ENCODE results near the gene ZNF575. TPM values are rescaled to one million over a fixed set of nuclear protein-coding genes. Genes with fewer than 3 reads are reported as not detected.
"Not testable (repeated sequence)": the region's sequence is repeated elsewhere in the genome, so short reads cannot be mapped to it uniquely, and the experiment has no call there.

ZNF575 gene
- total RNA-seq, 1 experiment from 2014 or later, result 2.8 TPM

DNA sequence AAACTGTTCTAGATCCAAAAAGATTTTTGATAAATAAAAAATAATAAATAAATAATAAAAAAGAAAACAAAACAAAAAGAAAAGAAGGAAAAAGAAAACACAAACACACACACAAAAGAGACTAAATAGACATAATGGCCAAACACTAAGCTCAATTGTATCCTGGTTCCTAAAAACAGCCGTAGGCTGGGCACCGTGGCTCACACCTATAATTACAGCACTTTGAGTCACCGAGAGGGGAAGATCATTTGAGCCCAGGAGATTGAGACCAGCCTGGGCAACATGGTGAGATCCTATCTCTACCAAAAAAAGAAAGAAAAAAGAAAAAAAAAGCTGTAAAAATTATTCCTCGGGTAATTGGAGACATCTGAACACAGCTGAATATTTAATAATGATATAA lies 14.9 kb upstream of the ZNF575 start:
- H3K27ac ChIP-seq (ENCODE audit: low read depth, low read length, poor library complexity, severe bottlenecking), result no peak overlapping the region
- TF ChIP-seq EZH2 (IDR thresholded peaks at IDR 0.05; ENCODE audit: borderline replicate concordance, low read depth, low read length, poor library complexity, severe bottlenecking), result no peak
- TF ChIP-seq, protein P1, sequence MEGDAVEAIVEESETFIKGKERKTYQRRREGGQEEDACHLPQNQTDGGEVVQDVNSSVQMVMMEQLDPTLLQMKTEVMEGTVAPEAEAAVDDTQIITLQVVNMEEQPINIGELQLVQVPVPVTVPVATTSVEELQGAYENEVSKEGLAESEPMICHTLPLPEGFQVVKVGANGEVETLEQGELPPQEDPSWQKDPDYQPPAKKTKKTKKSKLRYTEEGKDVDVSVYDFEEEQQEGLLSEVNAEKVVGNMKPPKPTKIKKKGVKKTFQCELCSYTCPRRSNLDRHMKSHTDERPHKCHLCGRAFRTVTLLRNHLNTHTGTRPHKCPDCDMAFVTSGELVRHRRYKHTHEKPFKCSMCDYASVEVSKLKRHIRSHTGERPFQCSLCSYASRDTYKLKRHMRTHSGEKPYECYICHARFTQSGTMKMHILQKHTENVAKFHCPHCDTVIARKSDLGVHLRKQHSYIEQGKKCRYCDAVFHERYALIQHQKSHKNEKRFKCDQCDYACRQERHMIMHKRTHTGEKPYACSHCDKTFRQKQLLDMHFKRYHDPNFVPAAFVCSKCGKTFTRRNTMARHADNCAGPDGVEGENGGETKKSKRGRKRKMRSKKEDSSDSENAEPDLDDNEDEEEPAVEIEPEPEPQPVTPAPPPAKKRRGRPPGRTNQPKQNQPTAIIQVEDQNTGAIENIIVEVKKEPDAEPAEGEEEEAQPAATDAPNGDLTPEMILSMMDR (conservative IDR thresholded peaks at IDR 0.05; ENCODE audit: low read depth, low read length), result no peak
- no TSS peak for BruUV-seq (replicated peaks)
- CTCF ChIA-PET, result interaction anchor here (1.4 kb wide), 1 partner anchor 71 kb away, joined by 11 read pairs; no protein-coding TSS in a partner anchor
- no peaks in the 10 kb centered on the region for H3K36me3 ChIP-seq (ENCODE audit: insufficient read depth, low read length, poor library complexity, severe bottlenecking)
- H3K27me3 ChIP-seq (replicated peaks; ENCODE audit: insufficient read depth, low read depth, low read length, poor library complexity), result no peaks in the 10 kb centered on the region
- intact Hi-C loops (cut with micrococcal nuclease; ENCODE audit: unreplicated experiment), result loop anchor here (5.0 kb wide), 1 partner anchor 86 kb away; no protein-coding TSS in a partner anchor
- POLR2A ChIA-PET (ENCODE audit: low non-redundant PET), result no interaction called here
- no peak overlapping the region for H3K4me3 ChIP-seq (ENCODE audit: low read depth, low read length, poor library complexity, severe bottlenecking)
- no peaks in the 10 kb centered on the region for H3K9me3 ChIP-seq (ENCODE audit: low read depth, low read length, poor library complexity, severe bottlenecking)
- no peak for DNase-seq (ENCODE audit: low spot score)
- H3K4me1 ChIP-seq (ENCODE audit: insufficient read depth, low read length, poor library complexity, severe bottlenecking), result no peaks in the 10 kb centered on the region

DNA sequence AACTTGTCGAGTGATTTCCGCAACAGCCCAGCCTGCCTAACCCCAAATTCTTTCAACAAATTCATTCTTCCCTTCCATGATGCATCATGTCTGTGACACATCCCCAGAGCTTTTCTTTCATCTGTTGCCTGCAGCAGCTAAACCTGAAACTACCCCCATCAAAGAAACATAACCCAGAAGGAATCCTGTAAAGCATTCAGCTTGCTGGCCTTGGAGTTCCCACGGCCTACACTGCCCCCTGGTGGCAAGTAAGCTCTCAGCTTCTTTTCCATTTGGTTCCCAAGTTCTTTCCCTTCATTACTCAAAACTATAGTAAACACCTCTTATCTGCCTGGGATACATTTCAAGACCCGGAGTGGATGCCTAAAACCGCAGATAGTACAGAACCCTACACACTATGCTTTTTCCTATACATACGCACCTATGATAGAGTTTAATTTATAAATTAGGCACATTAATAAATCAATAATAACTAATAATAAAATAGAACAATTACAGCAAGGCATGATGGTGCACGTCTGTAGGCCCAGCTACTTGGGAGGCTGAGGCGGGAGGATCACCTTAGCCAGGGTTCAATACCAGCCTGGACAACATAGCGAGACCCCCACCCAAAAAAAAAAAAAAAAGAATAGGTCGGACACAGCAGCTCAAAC lies 13.4 kb upstream of the ZNF575 start:
- Histone ChIP-seq H3K27ac (ENCODE audit: low read depth, low read length, poor library complexity, severe bottlenecking) (no peak overlapping the region), H3K9me3 (ENCODE audit: low read depth, low read length, poor library complexity, severe bottlenecking) (no peaks in the 10 kb centered on the region), H3K36me3 (ENCODE audit: insufficient read depth, low read length, poor library complexity, severe bottlenecking) (no peaks in the 10 kb centered on the region), H3K4me3 (ENCODE audit: low read depth, low read length, poor library complexity, severe bottlenecking) (no peak overlapping the region), H3K27me3 (replicated peaks; ENCODE audit: insufficient read depth, low read depth, low read length, poor library complexity) (no peaks in the 10 kb centered on the region), H3K4me1 (ENCODE audit: insufficient read depth, low read length, poor library complexity, severe bottlenecking) (no peaks in the 10 kb centered on the region)
- DNase-seq (ENCODE audit: low spot score), result peak; percentile 89
- no TSS peak for BruUV-seq (replicated peaks)
- intact Hi-C loops (cut with micrococcal nuclease; ENCODE audit: unreplicated experiment), result loop anchor here (1.0 to 5.0 kb wide), 2 partner anchors 72 to 87 kb away; no protein-coding TSS in a partner anchor
- POLR2A ChIA-PET (ENCODE audit: low non-redundant PET), result interaction anchor here (0.5 to 0.6 kb wide), 2 partner anchors 10 to 87 kb away, joined by 3 to 11 read pairs; no protein-coding TSS in a partner anchor
- TF ChIP-seq, protein P1 (conservative IDR thresholded peaks at IDR 0.05; ENCODE audit: low read depth, low read length), result peak; percentile 94
- no peak for TF ChIP-seq EZH2 (IDR thresholded peaks at IDR 0.05; ENCODE audit: borderline replicate concordance, low read depth, low read length, poor library complexity, severe bottlenecking)
- CTCF ChIA-PET, result interaction anchor here (0.5 to 2.4 kb wide), 17 partner anchors 9 to 249 kb away, joined by 3 to 102 read pairs (median 4); partner anchors contain the start of genes LYPD3, PHLDB3 and ZNF575

DNA sequence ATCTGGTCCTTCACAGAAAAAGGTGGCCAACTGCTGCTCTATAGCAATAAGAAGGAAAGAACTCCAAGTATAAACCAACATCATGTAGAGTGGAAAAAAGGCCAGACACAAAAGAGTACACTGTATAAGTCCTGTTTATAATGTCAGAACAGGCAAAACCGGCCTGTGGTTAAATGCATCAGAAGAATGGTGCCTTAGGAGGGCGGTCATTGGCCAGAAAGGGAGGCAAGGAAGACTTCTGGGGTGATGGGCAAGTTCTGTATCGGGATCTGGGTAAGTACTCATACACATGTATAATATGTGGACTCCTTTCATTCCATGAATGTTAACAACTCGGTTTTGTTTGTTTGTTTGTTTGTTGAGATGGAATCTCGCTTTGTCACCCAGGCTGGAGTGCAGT lies 10.1 kb upstream of the ZNF575 start:
- ChIA-PET CTCF (no interaction called here), POLR2A (ENCODE audit: low non-redundant PET) (no interaction called here)
- no peak for TF ChIP-seq EZH2 (IDR thresholded peaks at IDR 0.05; ENCODE audit: borderline replicate concordance, low read depth, low read length, poor library complexity, severe bottlenecking)
- TF ChIP-seq, protein P1 (conservative IDR thresholded peaks at IDR 0.05; ENCODE audit: low read depth, low read length), result no peak
- Histone ChIP-seq H3K27me3 (replicated peaks; ENCODE audit: insufficient read depth, low read depth, low read length, poor library complexity) (no peaks in the 10 kb centered on the region), H3K4me3 (ENCODE audit: low read depth, low read length, poor library complexity, severe bottlenecking) (no peak overlapping the region), H3K27ac (ENCODE audit: low read depth, low read length, poor library complexity, severe bottlenecking) (no peak overlapping the region), H3K4me1 (ENCODE audit: insufficient read depth, low read length, poor library complexity, severe bottlenecking) (peaks cover 4% of the 10 kb centered on the region), H3K9me3 (ENCODE audit: low read depth, low read length, poor library complexity, severe bottlenecking) (no peaks in the 10 kb centered on the region), H3K36me3 (ENCODE audit: insufficient read depth, low read length, poor library complexity, severe bottlenecking) (no peaks in the 10 kb centered on the region)
- BruUV-seq (replicated peaks), result no TSS peak
- intact Hi-C loops (cut with micrococcal nuclease; ENCODE audit: unreplicated experiment), result no loop called here
- no peak for DNase-seq (ENCODE audit: low spot score)

DNA sequence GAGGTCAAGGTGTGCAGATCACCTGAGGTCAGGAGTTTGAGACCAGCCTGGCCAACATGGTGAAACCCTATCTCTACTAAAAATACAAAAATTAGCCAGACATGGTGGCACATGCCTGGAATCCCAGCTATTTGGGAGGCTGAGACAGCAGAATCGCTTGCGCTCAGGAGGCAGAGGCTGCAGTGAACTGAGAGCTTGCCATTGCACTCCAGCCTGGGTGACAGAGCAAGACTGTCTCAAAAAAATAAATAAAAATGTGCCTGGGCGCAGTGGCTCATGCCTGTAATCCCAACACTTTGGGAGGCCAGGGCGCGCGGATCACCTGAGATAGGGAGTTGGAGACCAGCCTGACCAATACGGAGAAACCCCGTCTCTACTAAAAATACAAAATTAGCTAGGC lies 9.3 kb upstream of the ZNF575 start:
- H3K36me3 ChIP-seq (ENCODE audit: insufficient read depth, low read length, poor library complexity, severe bottlenecking); H3K9me3 ChIP-seq (ENCODE audit: low read depth, low read length, poor library complexity, severe bottlenecking); H3K27me3 ChIP-seq (replicated peaks; ENCODE audit: insufficient read depth, low read depth, low read length, poor library complexity); intact Hi-C loops (cut with micrococcal nuclease; ENCODE audit: unreplicated experiment); CTCF ChIA-PET; BruUV-seq (replicated peaks); H3K4me3 ChIP-seq (ENCODE audit: low read depth, low read length, poor library complexity, severe bottlenecking); POLR2A ChIA-PET (ENCODE audit: low non-redundant PET); H3K4me1 ChIP-seq (ENCODE audit: insufficient read depth, low read length, poor library complexity, severe bottlenecking); DNase-seq (ENCODE audit: low spot score); H3K27ac ChIP-seq (ENCODE audit: low read depth, low read length, poor library complexity, severe bottlenecking): not testable (repeated sequence)
